Vagina (tissue), 2 donors: ENCODE data around the gene WWOX. TPM values are rescaled to one million over a fixed set of nuclear protein-coding genes. Genes with fewer than 3 reads are reported as not detected.

Experiments
- DNase-seq, 2 donors: peaks; one replicate each; pipeline ENCODE4 v3.0.0-alpha.2; 2017; ENCODE audit errors: extremely low spot score in 2 of 2
- H3K27ac ChIP-seq: fragments of 200-600 bp; sonication (generic); one replicate; pipeline ENCODE4 v1.5.1; 2019
- H3K27me3 ChIP-seq: fragments of 200-600 bp; sonication (generic); one replicate; pipeline ENCODE4 v1.5.1; 2019
- H3K36me3 ChIP-seq, 2 donors: fragments of 200-600 bp; sonication (generic); one replicate each; pipeline ENCODE4 v1.5.1; 2017 to 2019
- H3K4me1 ChIP-seq: fragments of 200-600 bp; sonication (generic); one replicate; pipeline ENCODE4 v1.5.1; 2019
- H3K4me3 ChIP-seq, 2 donors: fragments of 200-600 bp; sonication (generic); 1 replicate in 1 of 2; 2 replicates in 1 of 2; pipeline ENCODE4 v1.5.1; 2016 to 2019
- H3K9me3 ChIP-seq: fragments of 200-600 bp; sonication (generic); one replicate; pipeline ENCODE4 v1.5.1; 2019
- CTCF ChIP-seq, 3 experiments: fragments of 450-650 bp in 2 of 3; fragments of 200-600 bp in 1 of 3; sonication (generic) in 1 of 3; IDR thresholded peaks; one replicate each; pipeline ENCODE4 v1.5.1; 2017 to 2019; ENCODE audit warnings: antibody characterized with exemption in 3 of 3, mild to moderate bottlenecking in 2 of 3, moderate library complexity in 2 of 3
- POLR2A ChIP-seq, 2 donors: fragments of 450-650 bp; IDR thresholded peaks; one replicate each; pipeline ENCODE4 v1.6.1; 2017; ENCODE audit warnings: antibody characterized with exemption in 2 of 2, mild to moderate bottlenecking in 2 of 2, moderate library complexity in 2 of 2
- POLR2AphosphoS5 ChIP-seq, 2 donors: sonication (generic); formaldehyde crosslinking; IDR thresholded peaks; one replicate each; pipeline ENCODE4 v1.9.0; 2017; ENCODE audit warnings: antibody characterized with exemption in 2 of 2, mild to moderate bottlenecking in 2 of 2, low read depth in 1 of 2; ENCODE audit not compliant: insufficient read depth in 1 of 2
- intact Hi-C: fragments of 100-400 bp; cut with DNase I; formaldehyde crosslinking; loops from one replicate; pipeline ENCODE4 v1.15.1; 2023
- total RNA-seq: library from RNA; depleted of rRNA; stranded (reverse); fragments of >200 nt; gene quantifications from one replicate; pipeline ENCODE4 v1.2.3, GENCODE V29; 2016

The WWOX gene
- total RNA-seq, 1 donor from 2014 or later: 33.1 TPM

GRCh38 chr16:78862022-78862421 lies 762.6 kb downstream of the WWOX start:
- peaks cover 5% of the 10 kb centered on the region for H3K4me1 ChIP-seq

DNA sequence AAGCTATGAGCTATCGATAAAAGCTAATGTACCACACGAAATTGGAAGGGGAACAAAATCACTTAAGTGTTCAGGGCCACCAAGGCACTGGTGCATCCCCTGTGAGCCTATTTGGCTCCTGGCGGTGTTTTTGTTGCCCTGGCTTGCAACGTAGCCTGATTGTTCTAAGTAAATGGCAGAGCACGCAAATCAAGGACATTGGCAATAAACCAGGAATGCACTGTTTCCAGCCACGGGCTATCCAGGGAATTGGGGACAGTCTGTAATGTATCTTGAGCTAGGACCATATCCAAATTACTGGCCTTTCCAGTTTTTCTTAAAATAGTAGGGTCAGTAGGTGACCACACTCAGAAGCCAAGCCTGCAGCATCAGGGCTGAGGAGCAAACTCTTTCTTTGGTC lies 767.1 kb downstream of the WWOX start:
- no peaks in the 10 kb centered on the region for H3K36me3 ChIP-seq
- H3K4me3 ChIP-seq: no peak overlapping the region
- H3K27ac ChIP-seq: no peak overlapping the region
- TF ChIP-seq POLR2A (IDR thresholded peaks at IDR 0.05): no peak
- TF ChIP-seq CTCF (IDR thresholded peaks at IDR 0.05): no peak
- peaks cover 5% of the 10 kb centered on the region for H3K4me1 ChIP-seq
- no peaks in the 10 kb centered on the region for H3K9me3 ChIP-seq
- intact Hi-C loops: no loop called here
- no peaks in the 10 kb centered on the region for H3K27me3 ChIP-seq
- no peak for DNase-seq

More at GRCh38 chr16:78862022-78862421, 762.6 kb downstream of the WWOX start:
- DNase-seq: no peak
- no peak overlapping the region for H3K27ac ChIP-seq
- H3K36me3 ChIP-seq: no peaks in the 10 kb centered on the region
- no peaks in the 10 kb centered on the region for H3K9me3 ChIP-seq
- H3K4me3 ChIP-seq: no peak overlapping the region
- no peaks in the 10 kb centered on the region for H3K27me3 ChIP-seq
- intact Hi-C loops: no loop called here
- TF ChIP-seq CTCF (IDR thresholded peaks at IDR 0.05): no peak
- no peak for TF ChIP-seq POLR2AphosphoS5 (IDR thresholded peaks at IDR 0.05; ENCODE audit: insufficient read depth in 1 of 2, low read depth in 1 of 2)
- no peak for TF ChIP-seq POLR2A (IDR thresholded peaks at IDR 0.05)

- peaks cover 5% of the 10 kb centered on the region for H3K4me1 ChIP-seq
- TF ChIP-seq POLR2A (IDR thresholded peaks at IDR 0.05) (no peak), CTCF (IDR thresholded peaks at IDR 0.05) (no peak), POLR2AphosphoS5 (IDR thresholded peaks at IDR 0.05; ENCODE audit: insufficient read depth in 1 of 2, low read depth in 1 of 2) (no peak)
- H3K4me3 ChIP-seq: no peak overlapping the region
- H3K36me3 ChIP-seq: no peaks in the 10 kb centered on the region
- intact Hi-C loops: no loop called here
- H3K9me3 ChIP-seq: no peaks in the 10 kb centered on the region
- DNase-seq: no peak
- no peaks in the 10 kb centered on the region for H3K27me3 ChIP-seq
- H3K27ac ChIP-seq: no peak overlapping the region
Measured at GRCh38 chr16:78869492-78869891, 770.0 kb downstream of the WWOX start.

- DNase-seq: no peak
- Histone ChIP-seq H3K9me3 (no peaks in the 10 kb centered on the region), H3K4me3 (no peak overlapping the region), H3K27me3 (no peaks in the 10 kb centered on the region), H3K4me1 (peaks cover 5% of the 10 kb centered on the region), H3K36me3 (no peaks in the 10 kb centered on the region), H3K27ac (no peak overlapping the region)
- intact Hi-C loops: no loop called here
- TF ChIP-seq POLR2A (IDR thresholded peaks at IDR 0.05) (no peak), CTCF (IDR thresholded peaks at IDR 0.05) (no peak), POLR2AphosphoS5 (IDR thresholded peaks at IDR 0.05; ENCODE audit: insufficient read depth in 1 of 2, low read depth in 1 of 2) (no peak)
Measured at GRCh38 chr16:78871241-78871640, 771.8 kb downstream of the WWOX start.

- Histone ChIP-seq H3K9me3 (no peaks in the 10 kb centered on the region), H3K27me3 (no peaks in the 10 kb centered on the region), H3K4me3 (no peak overlapping the region), H3K36me3 (no peaks in the 10 kb centered on the region), H3K27ac (no peak overlapping the region), H3K4me1 (no peaks in the 10 kb centered on the region)
- no peak for DNase-seq
- intact Hi-C loops: no loop called here
- no peak for TF ChIP-seq POLR2A (IDR thresholded peaks at IDR 0.05)
- TF ChIP-seq CTCF (IDR thresholded peaks at IDR 0.05): no peak
- TF ChIP-seq POLR2AphosphoS5 (IDR thresholded peaks at IDR 0.05; ENCODE audit: insufficient read depth in 1 of 2, low read depth in 1 of 2): no peak
Measured at GRCh38 chr16:78876671-78877070, 777.2 kb downstream of the WWOX start.
